Activated CD4-positive, alpha-beta T cell treated with anti-CD3 and anti-CD28 coated beads, Interleukin-2, amount 10 ng/mL, durations not matched to agents 24 days and 14 days (primary cell): ENCODE data around the gene OR52K1. TPM values are rescaled to one million over a fixed set of nuclear protein-coding genes. Genes with fewer than 3 reads are reported as not detected.
"Not testable (repeated sequence)": the region's sequence is repeated elsewhere in the genome, so short reads cannot be mapped to it uniquely, and the experiment has no call there.

ENCODE experiments used
- DNase-seq: peaks from one replicate; pipeline ENCODE4 v3.0.0; 2022
- H3K27ac Mint-ChIP-seq: one replicate; pipeline ENCODE4 v1.8.0; 2022; ENCODE audit warnings: mild to moderate bottlenecking, mixed read lengths
- H3K27me3 Mint-ChIP-seq: one replicate; pipeline ENCODE4 v1.8.0; 2022; ENCODE audit warnings: mixed read lengths
- H3K36me3 Mint-ChIP-seq: one replicate; pipeline ENCODE4 v1.8.0; 2022; ENCODE audit warnings: low read depth, mild to moderate bottlenecking, mixed read lengths
- H3K4me1 Mint-ChIP-seq: one replicate; pipeline ENCODE4 v1.8.0; 2021; ENCODE audit warnings: mixed read lengths
- H3K4me3 Mint-ChIP-seq: one replicate; pipeline ENCODE4 v1.8.0; 2022; ENCODE audit warnings: mild to moderate bottlenecking, moderate library complexity, mixed read lengths
- H3K9me3 Mint-ChIP-seq: one replicate; pipeline ENCODE4 v1.8.0; 2021; ENCODE audit warnings: mixed read lengths
- intact Hi-C: fragments of 100-400 bp; cut with micrococcal nuclease; formaldehyde crosslinking; loops from one replicate; pipeline ENCODE4 v1.15.1; 2023
- total RNA-seq: library from RNA; stranded (reverse); gene quantifications from 2 replicates; pipeline ENCODE4 v1.2.3, GENCODE V29; 2022

OR52K1 gene
- total RNA-seq, 1 donor from 2014 or later, result not detected

DNA sequence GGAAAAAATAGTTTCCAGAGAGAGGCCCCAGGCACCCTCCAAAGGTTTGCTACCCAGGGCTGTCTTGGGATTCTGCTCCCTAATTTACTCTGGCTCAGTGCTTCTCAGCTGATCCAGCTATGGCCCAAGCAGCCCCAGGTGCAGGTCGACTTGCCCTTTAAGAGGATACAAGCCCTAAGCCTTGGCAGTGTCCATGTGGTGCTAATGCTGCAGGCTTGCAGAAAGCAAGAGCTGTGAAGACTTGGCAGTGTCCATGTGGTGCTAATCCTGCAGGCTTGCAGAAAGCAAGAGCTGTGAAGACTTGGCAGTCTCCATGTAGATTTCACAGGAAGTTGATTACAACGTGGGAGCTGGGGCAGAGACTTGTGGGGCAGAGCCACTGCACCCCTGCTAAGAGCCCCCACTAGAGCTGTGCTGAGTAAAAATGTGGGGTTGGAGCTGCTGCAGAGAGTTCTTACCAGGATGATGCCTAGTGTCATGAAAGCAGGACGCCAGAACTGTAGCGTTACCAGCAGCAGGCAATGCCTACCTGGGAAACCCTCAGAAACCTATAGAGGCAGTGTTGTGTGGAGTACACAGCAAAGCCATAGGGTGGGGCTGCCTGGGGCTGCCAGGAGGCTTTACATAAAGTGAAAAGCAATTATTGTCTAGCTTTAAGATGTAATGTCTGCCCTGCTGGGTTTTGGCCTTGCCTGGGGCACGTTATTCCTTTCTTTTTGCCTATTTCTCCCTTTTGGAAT, 16.1 kb upstream of the OR52K1 start:
- Mint-ChIP-seq H3K4me1 (peaks cover 3% of the 10 kb centered on the region), H3K27me3 (peaks cover 4% of the 10 kb centered on the region), H3K4me3 (no peak overlapping the region), H3K27ac (no peak overlapping the region), H3K9me3 (peaks cover 23% of the 10 kb centered on the region), H3K36me3 (peaks cover 3% of the 10 kb centered on the region)
- intact Hi-C loops, result no loop called here
- DNase-seq, result no peak

DNA sequence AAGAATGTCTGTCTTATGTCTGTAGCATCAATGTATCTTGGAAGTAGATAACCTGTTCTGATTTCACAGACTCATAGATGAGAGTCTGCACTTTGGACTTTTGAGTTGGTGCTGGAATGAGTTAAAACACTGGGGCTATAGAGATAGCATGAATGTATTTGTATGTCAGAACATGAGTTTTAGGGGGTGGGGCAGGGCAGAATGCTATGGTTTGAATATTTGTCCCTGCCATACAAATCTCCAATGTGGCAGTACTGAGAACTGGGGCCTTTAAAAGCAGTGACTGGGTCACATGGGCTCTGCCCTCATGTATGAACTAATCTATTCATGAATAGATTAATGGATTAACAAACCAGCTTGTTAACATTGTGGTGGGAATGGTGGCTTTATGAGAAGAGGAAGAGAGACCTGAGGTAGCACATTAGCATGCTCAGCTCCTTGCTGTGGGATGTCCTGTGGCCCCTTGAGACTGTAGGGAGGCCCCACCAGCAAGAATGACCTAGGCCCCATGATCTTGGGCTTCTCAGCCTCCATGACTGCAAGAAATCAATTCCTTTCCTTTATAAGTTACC, 15.5 kb upstream of the OR52K1 start:
- peaks cover 3% of the 10 kb centered on the region for H3K4me1 Mint-ChIP-seq
- peaks cover 4% of the 10 kb centered on the region for H3K27me3 Mint-ChIP-seq
- no peak for DNase-seq
- H3K4me3 Mint-ChIP-seq, result no peak overlapping the region
- peaks cover 3% of the 10 kb centered on the region for H3K36me3 Mint-ChIP-seq
- intact Hi-C loops, result no loop called here
- H3K27ac Mint-ChIP-seq, result no peak overlapping the region
- H3K9me3 Mint-ChIP-seq, result peaks cover 18% of the 10 kb centered on the region

DNA sequence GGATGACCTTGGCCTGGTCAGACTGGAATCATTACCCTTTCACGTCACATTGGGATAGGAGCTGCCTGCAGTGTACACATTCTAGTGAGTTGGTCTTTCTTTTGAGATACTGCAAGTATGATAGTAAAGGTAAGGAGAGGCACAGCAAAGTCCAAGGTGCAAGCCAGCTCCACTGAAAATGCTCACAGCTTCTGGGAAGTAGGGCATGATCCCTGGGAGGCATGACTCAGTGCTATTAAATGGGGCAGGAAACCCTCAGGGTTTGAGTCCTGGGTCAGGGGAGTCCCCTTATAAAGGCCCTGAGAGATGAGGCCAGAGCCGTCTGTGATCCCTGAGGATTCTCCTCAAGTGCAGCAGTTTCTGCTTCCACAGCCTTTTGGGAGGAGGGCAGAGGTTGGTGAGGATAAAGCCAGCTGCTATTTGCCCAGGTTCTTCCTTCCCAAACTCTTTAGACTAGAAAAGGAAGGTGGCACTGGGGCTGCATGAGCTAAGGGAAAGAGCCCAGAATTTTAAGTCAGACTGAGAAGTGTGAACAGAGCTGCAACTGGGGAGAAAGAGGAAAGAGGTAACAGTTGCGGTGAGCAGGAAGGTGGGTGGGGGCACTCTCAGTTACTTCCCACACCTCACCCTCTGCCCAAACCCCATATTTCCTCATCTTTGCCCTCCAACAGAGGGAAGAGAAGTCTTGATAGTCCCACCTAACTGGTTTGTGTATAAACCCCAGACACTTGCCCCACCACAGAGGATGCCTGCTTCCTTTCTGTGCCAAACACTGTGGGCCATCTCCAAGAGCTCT, 14.4 kb upstream of the OR52K1 start:
- H3K36me3 Mint-ChIP-seq, result peaks cover 3% of the 10 kb centered on the region
- peaks cover 12% of the 10 kb centered on the region for H3K9me3 Mint-ChIP-seq
- intact Hi-C loops, result no loop called here
- peaks cover 3% of the 10 kb centered on the region for H3K4me1 Mint-ChIP-seq
- H3K27ac Mint-ChIP-seq, result no peak overlapping the region
- H3K27me3 Mint-ChIP-seq, result peaks cover 4% of the 10 kb centered on the region
- no peak for DNase-seq
- no peak overlapping the region for H3K4me3 Mint-ChIP-seq

DNA sequence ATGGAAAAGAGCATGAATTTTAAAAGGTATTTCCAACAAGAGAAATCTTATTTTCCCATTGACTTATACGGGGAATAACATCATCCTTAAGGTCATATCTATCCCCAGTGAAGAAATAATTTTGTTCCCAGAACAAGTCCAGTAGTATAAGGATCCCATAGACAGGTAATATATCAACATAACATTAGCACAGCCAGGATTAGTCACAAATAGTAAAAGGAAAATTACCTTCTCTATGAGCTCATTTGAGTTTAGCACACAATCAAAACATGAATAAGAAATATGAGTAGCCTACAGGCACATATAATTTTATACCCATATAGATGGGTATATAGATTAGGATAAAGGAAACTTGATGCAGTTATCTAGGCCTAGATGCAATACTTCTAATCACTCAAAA, 2.8 kb upstream of the OR52K1 start:
- Mint-ChIP-seq H3K4me3 (no peak overlapping the region), H3K4me1 (peaks cover 6% of the 10 kb centered on the region), H3K9me3 (no peaks in the 10 kb centered on the region), H3K36me3 (no peaks in the 10 kb centered on the region), H3K27me3 (no peaks in the 10 kb centered on the region), H3K27ac (no peak overlapping the region)
- no peak for DNase-seq
- intact Hi-C loops, result no loop called here

DNA sequence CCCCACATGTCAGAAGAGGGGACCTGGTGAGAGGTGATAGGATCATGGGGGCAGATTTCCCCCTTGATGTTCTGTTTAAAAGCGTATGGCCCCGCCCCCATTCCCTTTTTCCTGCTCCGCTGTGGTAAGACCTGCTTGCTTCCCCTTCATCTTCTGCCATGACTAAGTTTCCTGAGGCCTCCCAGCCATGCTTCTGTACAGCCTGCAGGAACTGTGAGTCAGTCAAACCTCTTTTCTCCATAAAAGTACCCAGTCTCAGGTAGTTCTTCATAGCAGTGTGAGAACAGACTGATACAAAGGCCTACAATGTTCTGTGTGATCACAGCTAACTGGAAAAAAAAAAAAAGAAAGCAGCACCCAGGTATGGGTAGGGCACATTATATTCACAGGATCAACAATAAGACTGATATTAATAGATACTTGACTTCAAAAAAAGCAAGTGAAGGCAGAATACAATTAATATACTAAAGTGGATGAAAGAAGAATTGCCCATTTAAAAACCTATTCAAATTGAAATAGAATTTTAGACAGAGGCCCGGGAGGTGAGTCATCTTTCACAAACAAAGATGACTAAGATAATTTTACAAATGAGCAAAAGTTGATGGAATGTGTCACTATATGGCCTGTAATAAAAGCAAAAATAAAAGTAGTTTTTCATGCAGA, 1.7 kb upstream of the OR52K1 start:
- H3K36me3 Mint-ChIP-seq, result no peaks in the 10 kb centered on the region
- H3K27me3 Mint-ChIP-seq, result no peaks in the 10 kb centered on the region
- no peaks in the 10 kb centered on the region for H3K9me3 Mint-ChIP-seq
- no peak for DNase-seq
- H3K27ac Mint-ChIP-seq, result peak overlapping the region; percentile 3
- peaks cover 6% of the 10 kb centered on the region for H3K4me1 Mint-ChIP-seq
- intact Hi-C loops, result no loop called here
- H3K4me3 Mint-ChIP-seq, result no peak overlapping the region

DNA sequence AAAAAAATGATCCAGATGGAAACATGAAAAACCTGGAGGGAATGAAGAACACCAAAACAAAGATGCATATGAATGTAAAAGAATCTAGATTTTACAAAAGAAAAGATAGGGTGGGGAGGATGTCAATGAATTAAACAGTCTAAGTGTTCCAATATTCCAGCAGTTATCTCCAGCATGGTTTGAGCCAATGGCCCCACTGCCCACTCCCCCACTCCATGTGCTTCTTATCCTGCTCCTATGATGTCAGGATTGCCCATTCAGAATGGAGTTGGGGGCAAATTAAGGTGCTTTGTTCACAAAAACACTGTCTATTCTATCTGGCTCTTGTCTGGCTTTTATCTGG, 1.2 kb upstream of the OR52K1 start:
- Mint-ChIP-seq H3K27me3 (no peaks in the 10 kb centered on the region), H3K36me3 (no peaks in the 10 kb centered on the region)

DNA sequence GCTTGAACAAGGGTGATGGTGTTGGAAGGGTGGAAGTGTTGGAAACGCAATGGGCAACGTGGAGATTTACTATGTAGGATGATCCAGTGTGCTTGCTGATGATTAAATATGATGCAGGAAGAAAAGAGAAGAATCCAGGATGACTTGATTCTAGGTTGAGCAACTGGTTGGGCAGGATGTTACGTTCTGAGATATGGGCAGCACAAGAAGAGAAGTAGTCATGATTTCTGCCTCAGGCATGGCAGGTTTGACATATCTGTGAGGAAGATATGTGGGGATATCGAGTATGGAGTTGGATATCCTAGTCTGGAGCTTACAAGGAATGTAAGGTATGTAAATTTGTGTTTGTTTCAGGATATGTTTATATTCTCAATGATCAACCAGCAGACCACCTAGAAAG, 1.9 kb downstream of the OR52K1 start:
- no peak overlapping the region for H3K4me3 Mint-ChIP-seq
- DNase-seq, result no peak
- peaks cover 3% of the 10 kb centered on the region for H3K27me3 Mint-ChIP-seq
- no peaks in the 10 kb centered on the region for H3K9me3 Mint-ChIP-seq
- H3K4me1 Mint-ChIP-seq, result peaks cover 6% of the 10 kb centered on the region
- no peaks in the 10 kb centered on the region for H3K36me3 Mint-ChIP-seq
- H3K27ac Mint-ChIP-seq, result no peak overlapping the region
- intact Hi-C loops, result no loop called here

More for the DNA sequence above, 1.2 kb upstream of the OR52K1 start:
- Mint-ChIP-seq H3K4me1 (peaks cover 6% of the 10 kb centered on the region), H3K9me3 (no peaks in the 10 kb centered on the region), H3K27ac (no peak overlapping the region), H3K4me3 (no peak overlapping the region)
- intact Hi-C loops, result no loop called here
- no peak for DNase-seq

DNA sequence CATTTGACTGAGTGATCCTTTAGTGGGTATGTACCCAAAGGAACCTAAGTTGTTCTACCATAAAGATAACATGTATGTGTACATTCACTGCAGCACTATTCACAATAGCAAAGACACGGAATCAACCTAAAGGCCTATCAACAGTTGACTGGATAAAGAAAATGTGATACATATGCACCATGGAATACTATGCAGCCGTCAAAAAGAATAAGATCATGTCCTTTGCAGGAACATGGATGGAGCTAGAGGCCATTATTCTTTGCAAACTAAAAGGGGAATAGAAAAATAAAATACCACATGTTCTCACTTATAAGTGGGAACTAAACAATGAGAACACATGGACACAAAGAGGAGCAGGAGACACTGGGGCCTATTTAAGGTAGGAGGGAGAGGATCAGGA, 9.0 kb downstream of the OR52K1 start:
- H3K9me3 Mint-ChIP-seq, H3K4me3 Mint-ChIP-seq, intact Hi-C loops, DNase-seq, H3K27ac Mint-ChIP-seq, H3K36me3 Mint-ChIP-seq, H3K4me1 Mint-ChIP-seq: not testable (repeated sequence)
- H3K27me3 Mint-ChIP-seq, result peaks cover 15% of the 10 kb centered on the region

DNA sequence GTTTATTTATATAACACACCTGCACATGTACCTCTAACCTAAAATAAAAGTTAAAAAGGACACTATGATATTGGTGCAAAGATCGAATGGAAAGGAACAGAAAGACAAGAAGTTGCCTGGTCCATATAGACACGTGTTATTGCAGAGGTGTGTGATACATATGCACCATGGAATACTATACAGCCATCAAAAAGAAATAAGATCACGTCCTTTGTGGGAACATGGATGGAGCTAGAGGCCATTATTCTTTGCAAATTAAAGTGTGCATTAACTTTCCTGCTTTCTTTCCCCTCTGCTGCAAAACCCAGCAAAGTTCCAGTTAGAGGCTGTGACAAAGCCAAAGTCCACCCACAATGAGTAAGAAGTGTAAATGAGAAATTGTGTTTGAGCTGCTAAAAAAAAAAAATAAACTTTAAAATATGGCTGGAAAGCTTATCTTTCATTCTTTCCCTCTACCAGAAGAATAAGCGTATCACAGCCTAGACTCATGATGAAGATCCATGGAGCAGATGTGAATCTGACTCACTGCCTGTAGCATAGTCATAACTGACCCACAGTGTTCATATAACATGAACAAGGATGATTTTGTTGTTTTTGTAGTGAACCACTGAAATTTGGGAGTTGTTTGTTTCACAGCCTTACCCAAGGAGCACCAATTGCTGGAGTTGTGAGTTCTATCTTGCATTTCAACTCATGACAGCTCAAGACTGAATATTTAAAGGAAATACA, 9.6 kb downstream of the OR52K1 start:
- no peak overlapping the region for H3K4me3 Mint-ChIP-seq
- intact Hi-C loops, result no loop called here
- peaks cover 8% of the 10 kb centered on the region for H3K4me1 Mint-ChIP-seq
- no peak overlapping the region for H3K27ac Mint-ChIP-seq
- no peaks in the 10 kb centered on the region for H3K36me3 Mint-ChIP-seq
- H3K9me3 Mint-ChIP-seq, result no peaks in the 10 kb centered on the region
- peaks cover 20% of the 10 kb centered on the region for H3K27me3 Mint-ChIP-seq
- DNase-seq, result no peak

DNA sequence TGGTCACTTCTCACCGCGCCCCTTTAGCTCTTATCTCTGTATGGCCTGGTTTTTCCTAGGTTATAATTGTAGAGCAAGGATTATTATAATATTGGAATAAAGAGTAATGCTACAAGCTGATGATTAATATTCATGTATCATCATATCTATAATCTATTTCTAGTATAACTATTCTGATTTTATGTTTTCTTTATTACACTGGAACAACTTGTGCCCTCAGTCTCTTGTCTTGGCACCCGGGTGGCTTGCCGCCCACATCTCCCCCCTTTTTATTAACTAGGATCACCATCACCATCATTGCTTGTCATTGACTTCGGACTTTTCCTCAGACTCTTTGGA, 11.0 kb downstream of the OR52K1 start:
- Mint-ChIP-seq H3K27me3 (peaks cover 18% of the 10 kb centered on the region), H3K9me3 (no peaks in the 10 kb centered on the region), H3K36me3 (no peaks in the 10 kb centered on the region), H3K27ac (no peak overlapping the region), H3K4me3 (no peak overlapping the region), H3K4me1 (peaks cover 8% of the 10 kb centered on the region)
- no peak for DNase-seq
- intact Hi-C loops, result loop anchor here (1.0 kb wide), 2 partner anchors 100 to 306 kb away; partner anchors contain the start of gene TRIM21

DNA sequence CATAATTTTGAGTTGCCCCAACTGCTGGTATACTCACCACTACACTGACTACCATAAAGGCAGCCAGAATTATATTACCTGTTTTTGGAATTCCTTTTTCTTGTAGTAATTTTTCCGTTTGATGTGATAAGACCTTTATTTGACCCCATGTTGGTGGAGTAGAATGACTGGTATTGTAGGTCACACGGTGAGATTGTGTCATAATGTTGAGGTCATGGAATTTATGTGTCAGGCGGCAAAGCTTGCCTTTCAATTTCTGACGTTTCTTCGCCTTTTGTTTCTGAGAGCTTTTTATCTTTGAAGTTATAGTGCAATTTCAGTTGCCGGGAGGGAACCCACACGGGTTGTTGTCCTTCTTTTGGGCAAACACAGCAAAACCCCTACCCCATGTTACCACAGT, 13.0 kb downstream of the OR52K1 start:
- no peak for DNase-seq

DNA sequence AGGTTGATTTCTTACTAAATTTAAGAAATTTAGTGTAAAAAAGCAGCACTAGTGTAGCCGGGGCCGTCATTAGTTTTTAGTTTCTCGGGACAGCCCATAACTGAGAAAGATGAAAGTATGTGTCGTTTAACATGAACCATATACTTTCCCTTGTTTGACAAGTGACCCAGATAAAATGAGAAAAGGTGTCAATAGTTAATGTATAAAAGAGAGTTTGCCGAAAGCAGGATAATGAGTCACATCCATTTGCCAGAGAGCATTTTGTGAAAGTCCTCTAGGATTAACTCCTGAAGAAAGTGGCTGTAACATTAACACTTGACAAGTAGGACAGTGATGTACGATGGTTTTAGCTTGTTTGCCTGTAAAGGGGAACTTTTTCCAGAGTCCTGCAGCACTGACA, 13.5 kb downstream of the OR52K1 start:
- Mint-ChIP-seq H3K4me1 (peaks cover 8% of the 10 kb centered on the region), H3K9me3 (no peaks in the 10 kb centered on the region), H3K27me3 (peaks cover 21% of the 10 kb centered on the region), H3K27ac (no peak overlapping the region), H3K36me3 (no peaks in the 10 kb centered on the region), H3K4me3 (no peak overlapping the region)
- intact Hi-C loops, result no loop called here
- no peak for DNase-seq

More for the DNA sequence above, 13.0 kb downstream of the OR52K1 start:
- Mint-ChIP-seq H3K4me3 (no peak overlapping the region), H3K27ac (no peak overlapping the region), H3K9me3 (no peaks in the 10 kb centered on the region), H3K27me3 (peaks cover 19% of the 10 kb centered on the region), H3K4me1 (peaks cover 8% of the 10 kb centered on the region), H3K36me3 (no peaks in the 10 kb centered on the region)
- intact Hi-C loops, result no loop called here

DNA sequence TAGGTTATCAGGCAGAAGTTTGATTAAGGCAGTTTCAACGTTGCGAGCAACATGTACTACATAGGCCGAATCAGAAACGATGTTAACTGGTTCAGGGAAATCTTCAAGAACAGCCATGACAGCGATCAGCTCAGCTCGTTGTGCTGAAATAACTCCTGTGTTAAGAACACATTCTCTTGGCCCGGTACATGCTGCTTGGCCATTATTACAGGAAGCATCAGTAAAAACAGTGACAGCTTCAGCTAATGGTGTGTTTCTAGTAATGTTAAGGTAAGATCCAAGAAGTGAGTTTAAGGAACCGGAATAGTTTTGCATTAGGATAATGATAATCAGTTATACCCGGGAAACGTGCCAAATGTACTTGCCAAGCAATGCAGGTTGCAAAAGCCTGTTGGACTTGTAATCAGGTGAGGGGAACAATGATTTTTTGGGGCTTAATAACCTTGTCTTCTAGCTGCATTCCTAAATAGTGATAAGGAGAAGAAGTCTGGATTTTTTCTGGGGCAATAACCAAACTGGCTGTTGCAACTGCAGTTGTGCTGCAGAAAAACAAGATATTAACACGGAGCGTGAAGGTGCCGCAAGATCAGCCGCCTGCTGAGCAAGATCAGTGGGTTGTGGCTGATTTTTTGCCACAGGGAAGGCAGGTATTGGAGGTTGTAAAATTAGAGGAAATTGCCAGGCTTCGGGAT, 14.3 kb downstream of the OR52K1 start:
- Mint-ChIP-seq H3K27ac (no peak overlapping the region), H3K4me3 (no peak overlapping the region), H3K27me3 (peaks cover 21% of the 10 kb centered on the region), H3K4me1 (peaks cover 8% of the 10 kb centered on the region), H3K36me3 (no peaks in the 10 kb centered on the region), H3K9me3 (no peaks in the 10 kb centered on the region)
- DNase-seq, result no peak
- intact Hi-C loops, result no loop called here
